ENCODE measurements around the gene GRID1.

DNA sequence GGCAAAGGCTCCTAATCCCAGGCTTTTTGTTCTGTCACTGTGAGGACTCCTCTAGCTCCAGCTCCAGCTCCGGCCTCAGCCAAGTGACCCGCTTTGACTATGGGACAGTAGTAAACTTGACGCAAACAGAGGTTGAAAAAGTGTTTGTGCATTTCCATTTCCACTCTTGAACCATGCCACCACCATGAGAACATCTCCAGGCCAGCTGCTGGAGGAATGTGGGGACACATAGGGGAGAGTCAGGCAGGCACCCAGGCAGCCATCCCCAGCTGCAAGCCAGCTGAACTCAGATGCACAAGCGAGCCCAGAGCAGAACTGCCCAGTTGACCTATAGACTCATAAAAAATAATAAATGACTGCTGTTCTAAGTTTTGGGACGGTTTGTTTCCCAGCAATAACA, 224.7 kb downstream of the GRID1 start:
- TF ChIP-seq POLR2AphosphoS5 (IDR thresholded peaks at IDR 0.05; ENCODE audit: borderline replicate concordance, low read depth, low read length) (no peak), EZH2 (IDR thresholded peaks at IDR 0.05) (no peak)
